Mesendoderm (in vitro differentiated cells): ENCODE measurements around the gene SF3B1.

ENCODE experiments used
- DNase-seq: peaks from one replicate; pipeline ENCODE4 v3.0.0; 2013
- H2AK5ac ChIP-seq: 2 replicates; pipeline ENCODE4 v1.6.1; 2013; ENCODE audit warnings: low read length, inconsistent platforms
- H2BK120ac ChIP-seq: 2 replicates; pipeline ENCODE4 v1.6.1; 2013; ENCODE audit warnings: low read depth, mild to moderate bottlenecking, low read length, moderate library complexity, mixed read lengths
- H2BK15ac ChIP-seq: replicated peaks from 2 replicates; pipeline ENCODE4 v1.6.1; 2013; ENCODE audit warnings: low read depth, mild to moderate bottlenecking, moderate library complexity
- H2BK5ac ChIP-seq: 2 replicates; pipeline ENCODE4 v1.6.1; 2013; ENCODE audit warnings: low read length, inconsistent platforms
- H3K18ac ChIP-seq: 2 replicates; pipeline ENCODE4 v1.6.1; 2013; ENCODE audit warnings: mild to moderate bottlenecking, low read length, mixed read lengths
- H3K23ac ChIP-seq: one replicate; pipeline ENCODE4 v1.6.1; 2013; ENCODE audit warnings: low read length
- H3K27ac ChIP-seq: 2 replicates; pipeline ENCODE4 v1.5.1; 2013; ENCODE audit warnings: low read depth, mild to moderate bottlenecking, inconsistent platforms, low read length, moderate library complexity
- H3K27me3 ChIP-seq: 2 replicates; pipeline ENCODE4 v1.6.1; 2013; ENCODE audit warnings: low read length, control low read depth, mild to moderate bottlenecking, inconsistent platforms; ENCODE audit not compliant: insufficient read depth, poor library complexity
- H3K36me3 ChIP-seq: 2 replicates; pipeline ENCODE4 v1.6.1; 2013; ENCODE audit warnings: low read length, inconsistent platforms; ENCODE audit not compliant: control insufficient read depth, insufficient read depth
- H3K4ac ChIP-seq: one replicate; pipeline ENCODE4 v1.6.1; 2013; ENCODE audit warnings: low read depth, mild to moderate bottlenecking, low read length, moderate library complexity
- H3K4me1 ChIP-seq: 2 replicates; pipeline ENCODE4 v1.6.1; 2013; ENCODE audit warnings: low read depth, low read length, inconsistent platforms; ENCODE audit not compliant: control insufficient read depth
- H3K4me2 ChIP-seq: 2 replicates; pipeline ENCODE4 v1.6.1; 2013; ENCODE audit warnings: low read length
- H3K4me3 ChIP-seq: 2 replicates; pipeline ENCODE4 v1.5.1; 2013; ENCODE audit warnings: mild to moderate bottlenecking, low read length
- H3K56ac ChIP-seq: one replicate; pipeline ENCODE4 v1.6.1; 2013; ENCODE audit warnings: low read length
- H3K79me1 ChIP-seq: 2 replicates; pipeline ENCODE4 v1.6.1; 2013; ENCODE audit warnings: low read length, inconsistent platforms
- H3K79me2 ChIP-seq: 2 replicates; pipeline ENCODE4 v1.6.1; 2013; ENCODE audit warnings: mild to moderate bottlenecking, low read length; ENCODE audit not compliant: control insufficient read depth, insufficient read depth
- H3K9ac ChIP-seq: 2 replicates; pipeline ENCODE4 v1.6.1; 2013; ENCODE audit warnings: low read length, inconsistent platforms
- H4K5ac ChIP-seq: one replicate; pipeline ENCODE4 v1.6.1; 2013; ENCODE audit warnings: low read length
- H4K8ac ChIP-seq: one replicate; pipeline ENCODE4 v1.6.1; 2013; ENCODE audit warnings: low read depth, mild to moderate bottlenecking, control low read depth, low read length, moderate library complexity
- whole genome bisulfite sequencing: extraction: QIAGEN DNeasy Blood & Tissue Kit; methylation state at CpG from one replicate; pipeline ENCODE4 v1.1.7; 2013; ENCODE audit warnings: low lambda C conversion rate, missing lambda C conversion rate; ENCODE audit not compliant: insufficient coverage; ENCODE audit errors: extremely low coverage; 5-methylcytosine and 5-hydroxymethylcytosine counted together

The SF3B1 gene

DNA sequence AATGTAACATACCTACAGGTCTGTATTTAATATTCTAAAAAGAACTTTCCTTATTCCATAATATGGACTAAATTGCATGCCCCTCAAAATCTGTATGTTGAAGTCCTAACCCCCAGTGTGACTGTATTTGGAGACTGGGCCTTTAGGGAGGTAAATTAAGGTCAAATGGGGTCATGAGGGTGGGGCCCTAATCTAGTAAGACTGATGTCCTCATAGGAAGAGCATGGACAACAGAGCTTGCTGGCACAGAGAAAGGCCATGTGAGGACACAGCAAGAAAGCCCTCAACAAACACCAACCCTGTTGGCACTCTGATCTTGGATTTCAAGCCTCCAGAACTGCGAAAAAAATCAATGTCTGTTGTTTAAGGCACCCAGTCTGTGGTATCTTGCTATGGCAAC, 18.6 kb downstream of the SF3B1 start:
- H3K23ac ChIP-seq = no peak overlapping the region
- H4K5ac ChIP-seq = no peak overlapping the region
- H3K4me2 ChIP-seq = no peak overlapping the region
- H3K56ac ChIP-seq = no peak overlapping the region
- H3K4me1 ChIP-seq = no peaks in the 10 kb centered on the region
- no peak overlapping the region for H3K27ac ChIP-seq
- no peak overlapping the region for H2BK15ac ChIP-seq
- WGBS = no CpG with 5 or more reads among the region's 1 CpG
- no peak overlapping the region for H2BK120ac ChIP-seq
- H3K4me3 ChIP-seq = no peak overlapping the region
- DNase-seq = no peak
- peaks cover 3% of the 10 kb centered on the region for H3K79me1 ChIP-seq
- no peak overlapping the region for H3K18ac ChIP-seq
- no peak overlapping the region for H3K9ac ChIP-seq
- H2BK5ac ChIP-seq = no peak overlapping the region
- no peak overlapping the region for H2AK5ac ChIP-seq
- H3K36me3 ChIP-seq = peaks cover 5% of the 10 kb centered on the region
- no peaks in the 10 kb centered on the region for H3K27me3 ChIP-seq
- H3K79me2 ChIP-seq = peaks cover 2% of the 10 kb centered on the region
- no peak overlapping the region for H3K4ac ChIP-seq
- no peak overlapping the region for H4K8ac ChIP-seq

DNA sequence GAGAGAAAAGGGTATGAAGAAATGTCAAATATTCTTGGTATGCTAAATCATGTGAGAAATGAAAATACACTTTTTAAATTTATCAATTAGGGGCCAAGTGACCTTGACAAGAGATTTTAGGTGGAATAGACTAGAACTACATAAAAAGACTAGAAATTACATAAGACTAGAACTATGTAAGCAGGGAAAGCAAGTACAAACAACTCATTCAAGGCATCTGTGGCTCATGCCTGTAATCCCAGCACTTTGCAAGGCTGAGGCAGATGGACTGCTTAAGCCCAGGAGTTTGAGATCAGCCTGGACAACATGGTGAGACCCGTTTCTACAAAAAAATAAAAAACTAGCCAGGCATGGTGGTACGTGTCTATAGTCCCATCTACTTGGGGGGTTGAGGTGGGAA, 20.3 kb downstream of the SF3B1 start:
- Histone ChIP-seq H3K27me3 (no peaks in the 10 kb centered on the region), H3K4me1 (no peaks in the 10 kb centered on the region), H3K23ac (no peak overlapping the region), H2BK15ac (no peak overlapping the region), H3K27ac (no peak overlapping the region), H3K4ac (no peak overlapping the region), H3K79me1 (peaks cover 5% of the 10 kb centered on the region), H3K79me2 (peaks cover 2% of the 10 kb centered on the region), H3K4me3 (no peak overlapping the region), H2AK5ac (no peak overlapping the region), H3K18ac (no peak overlapping the region), H2BK120ac (no peak overlapping the region), H4K8ac (no peak overlapping the region), H3K56ac (no peak overlapping the region), H3K9ac (no peak overlapping the region), H3K36me3 (peaks cover 7% of the 10 kb centered on the region), H3K4me2 (no peak overlapping the region), H2BK5ac (no peak overlapping the region), H4K5ac (no peak overlapping the region)
- no CpG with 5 or more reads among the region's 2 CpGs for WGBS
- no peak for DNase-seq

DNA sequence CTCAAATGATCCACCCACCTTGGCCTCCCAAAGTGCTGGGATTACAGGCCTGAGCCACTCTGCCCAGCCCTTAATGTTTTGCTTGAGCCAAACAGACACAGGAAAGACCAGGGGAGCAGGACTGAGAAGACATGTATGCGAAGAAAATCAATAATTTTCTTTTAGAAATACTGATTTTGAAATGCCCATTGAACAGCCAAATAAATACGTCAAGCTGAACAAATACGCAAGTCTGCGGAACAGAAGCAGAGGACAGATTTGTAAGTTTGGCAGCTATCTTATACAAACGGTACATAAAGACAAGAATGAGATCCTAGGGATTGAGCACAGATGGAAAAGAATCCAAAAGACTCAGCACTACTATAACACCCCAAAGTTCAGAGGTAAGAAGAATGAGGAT, 20.8 kb downstream of the SF3B1 start:
- no peak overlapping the region for H2BK120ac ChIP-seq
- no peaks in the 10 kb centered on the region for H3K27me3 ChIP-seq
- H3K79me1 ChIP-seq = peaks cover 5% of the 10 kb centered on the region
- H3K56ac ChIP-seq = no peak overlapping the region
- no peak overlapping the region for H4K8ac ChIP-seq
- no peak overlapping the region for H2AK5ac ChIP-seq
- no peak overlapping the region for H3K9ac ChIP-seq
- no peak for DNase-seq
- H2BK15ac ChIP-seq = no peak overlapping the region
- H3K27ac ChIP-seq = no peak overlapping the region
- H3K36me3 ChIP-seq = peaks cover 8% of the 10 kb centered on the region
- H3K4ac ChIP-seq = no peak overlapping the region
- H3K4me1 ChIP-seq = no peaks in the 10 kb centered on the region
- H3K4me3 ChIP-seq = no peak overlapping the region
- WGBS = no CpG with 5 or more reads among the region's 5 CpGs
- H2BK5ac ChIP-seq = no peak overlapping the region
- H3K18ac ChIP-seq = no peak overlapping the region
- H3K4me2 ChIP-seq = no peak overlapping the region
- no peak overlapping the region for H4K5ac ChIP-seq
- H3K79me2 ChIP-seq = peaks cover 2% of the 10 kb centered on the region
- no peak overlapping the region for H3K23ac ChIP-seq

DNA sequence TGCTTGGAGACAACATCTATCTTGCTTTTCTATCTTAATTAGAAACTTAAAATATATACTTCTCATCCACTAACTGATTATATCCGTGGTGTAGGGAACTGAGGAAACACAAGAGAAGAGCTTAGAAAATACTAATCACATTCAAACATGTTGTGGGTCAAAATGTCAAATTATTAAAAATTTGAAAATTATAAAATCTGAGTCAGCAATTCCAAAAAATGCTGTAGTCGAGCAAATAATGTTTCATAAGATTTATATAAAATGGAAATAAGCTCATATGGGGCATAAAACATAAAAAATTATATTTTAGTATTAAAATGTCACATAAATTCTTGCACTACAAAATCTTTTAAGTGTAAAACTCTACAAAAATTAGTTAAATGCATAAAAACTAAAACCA, 29.2 kb downstream of the SF3B1 start:
- WGBS = no CpG with 5 or more reads among the region's 2 CpGs
- H3K56ac ChIP-seq = no peak overlapping the region
- no peak overlapping the region for H4K8ac ChIP-seq
- H3K4me2 ChIP-seq = no peak overlapping the region
- H3K4me3 ChIP-seq = no peak overlapping the region
- peaks cover 3% of the 10 kb centered on the region for H3K79me1 ChIP-seq
- H3K4me1 ChIP-seq = no peaks in the 10 kb centered on the region
- H2BK120ac ChIP-seq = no peak overlapping the region
- H2BK5ac ChIP-seq = no peak overlapping the region
- H3K79me2 ChIP-seq = no peaks in the 10 kb centered on the region
- no peak overlapping the region for H2AK5ac ChIP-seq
- H3K4ac ChIP-seq = no peak overlapping the region
- no peak overlapping the region for H3K27ac ChIP-seq
- H3K27me3 ChIP-seq = no peaks in the 10 kb centered on the region
- no peak overlapping the region for H3K18ac ChIP-seq
- DNase-seq = no peak
- H2BK15ac ChIP-seq = no peak overlapping the region
- H3K23ac ChIP-seq = no peak overlapping the region
- H4K5ac ChIP-seq = no peak overlapping the region
- H3K36me3 ChIP-seq = peaks cover 8% of the 10 kb centered on the region
- no peak overlapping the region for H3K9ac ChIP-seq

DNA sequence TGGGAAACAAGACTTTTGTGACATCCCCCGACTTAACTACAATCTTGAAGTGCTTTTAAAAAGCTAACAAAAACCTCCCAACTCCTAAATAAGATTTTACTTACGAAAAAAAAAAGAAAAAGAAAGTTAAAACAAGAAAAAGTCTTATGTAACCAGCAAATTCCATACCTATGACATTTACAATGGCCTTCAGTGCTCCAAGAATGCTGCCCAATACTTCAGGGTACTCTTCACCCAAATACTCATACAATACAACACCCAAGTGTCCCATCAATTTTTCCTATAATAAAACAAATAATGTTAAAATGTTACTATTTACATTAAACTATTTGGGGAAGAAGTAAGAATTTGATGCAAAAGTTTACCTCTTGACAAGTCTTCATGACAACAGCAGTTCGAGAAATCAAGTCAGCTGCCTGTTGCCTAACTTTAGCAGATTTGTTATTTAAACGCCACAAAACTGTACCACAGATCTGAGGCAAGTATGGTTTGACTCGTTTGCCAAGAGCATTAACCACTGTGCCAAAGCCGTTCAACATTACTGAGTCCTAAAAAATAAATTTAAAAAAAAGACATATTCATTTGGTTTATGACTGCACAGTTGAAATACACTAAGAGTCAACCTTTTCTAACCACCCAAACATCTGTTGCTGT, 34.8 kb downstream of the SF3B1 start:
- Histone ChIP-seq H3K18ac (no peak overlapping the region), H3K23ac (no peak overlapping the region), H3K79me1 (peaks cover 1% of the 10 kb centered on the region), H4K8ac (no peak overlapping the region), H3K4ac (no peak overlapping the region), H3K56ac (no peak overlapping the region), H3K4me1 (no peaks in the 10 kb centered on the region), H2BK15ac (no peak overlapping the region), H3K4me2 (no peak overlapping the region), H3K9ac (no peak overlapping the region), H2BK120ac (no peak overlapping the region), H4K5ac (no peak overlapping the region), H2AK5ac (no peak overlapping the region), H3K36me3 (peaks cover 8% of the 10 kb centered on the region), H3K27me3 (no peaks in the 10 kb centered on the region), H3K79me2 (no peaks in the 10 kb centered on the region), H2BK5ac (no peak overlapping the region), H3K27ac (no peak overlapping the region), H3K4me3 (no peak overlapping the region)
- no CpG with 5 or more reads among the region's 6 CpGs for WGBS
- no peak for DNase-seq

DNA sequence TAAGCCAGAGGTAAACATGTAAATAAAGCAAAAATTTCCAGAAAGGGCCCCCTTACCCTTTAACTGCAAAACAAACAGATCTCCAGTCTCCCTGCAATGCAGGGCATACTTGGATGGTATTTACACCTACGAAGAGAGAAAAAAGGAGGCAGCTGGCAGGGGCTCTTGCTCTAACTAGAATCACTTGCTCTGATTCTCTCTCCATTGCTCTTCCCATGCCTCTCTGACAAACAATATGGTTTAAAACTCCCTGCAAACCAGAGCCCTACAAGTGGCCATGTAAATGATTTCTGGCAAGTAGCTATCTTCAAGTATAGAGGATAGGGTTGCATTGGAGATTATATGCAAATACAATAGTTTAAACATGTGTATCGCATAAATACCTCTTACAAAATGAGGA, 35.9 kb downstream of the SF3B1 start:
- peaks cover 8% of the 10 kb centered on the region for H3K36me3 ChIP-seq
- DNase-seq = no peak
- H3K4me3 ChIP-seq = no peak overlapping the region
- no peak overlapping the region for H2AK5ac ChIP-seq
- no peaks in the 10 kb centered on the region for H3K4me1 ChIP-seq
- no peak overlapping the region for H2BK120ac ChIP-seq
- H3K23ac ChIP-seq = no peak overlapping the region
- no peak overlapping the region for H3K18ac ChIP-seq
- H2BK5ac ChIP-seq = no peak overlapping the region
- no peak overlapping the region for H3K4ac ChIP-seq
- no peaks in the 10 kb centered on the region for H3K79me2 ChIP-seq
- H3K56ac ChIP-seq = no peak overlapping the region
- no peak overlapping the region for H3K9ac ChIP-seq
- no peak overlapping the region for H2BK15ac ChIP-seq
- no peak overlapping the region for H3K27ac ChIP-seq
- H3K79me1 ChIP-seq = peaks cover 1% of the 10 kb centered on the region
- no peak overlapping the region for H4K8ac ChIP-seq
- H4K5ac ChIP-seq = no peak overlapping the region
- H3K4me2 ChIP-seq = no peak overlapping the region
- H3K27me3 ChIP-seq = no peaks in the 10 kb centered on the region
- no CpG with 5 or more reads among the region's 2 CpGs for WGBS
